Lung microvascular endothelial cell (primary cell): ENCODE measurements around the gene FHOD3. TPM values are rescaled to one million over a fixed set of nuclear protein-coding genes. Genes with fewer than 3 reads are reported as not detected.

Experiments used
- DNase-seq, 2 donors: peaks; one replicate each; pipeline versions ENCODE4 v3.0.0 to v3.0.0-alpha.2; 2010; ENCODE audit warnings: low read depth in 2 of 2
- total RNA-seq: library from RNA; depleted of rRNA; stranded (reverse); fragments of >200 nt; gene quantifications from 2 replicates; pipeline ENCODE4 v1.2.1, GENCODE V29; 2014

FHOD3 gene
- total RNA-seq, 1 donor from 2014 or later: under 0.01 TPM

DNA sequence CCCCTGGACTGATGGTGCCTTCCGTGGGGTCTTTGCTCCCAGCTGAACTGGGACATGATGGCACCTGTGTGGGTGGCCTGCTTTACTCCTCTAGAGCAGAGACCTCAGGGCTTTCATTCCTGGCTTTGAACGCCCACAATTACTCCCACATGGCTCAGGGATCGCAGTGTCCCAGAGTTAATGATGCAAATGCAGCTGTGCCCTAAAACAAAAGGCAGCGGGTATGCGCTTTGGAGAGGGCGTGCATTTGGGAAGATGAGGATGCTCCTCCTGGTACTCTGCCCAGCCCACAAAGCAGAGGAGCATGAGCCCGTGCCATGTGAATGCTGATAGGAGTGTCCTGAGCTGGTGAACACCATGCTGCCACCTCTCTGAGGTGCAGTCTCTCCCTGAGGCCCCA, 173.4 kb downstream of the FHOD3 start:
- DNase-seq: no peak

- no peak for DNase-seq
Measured at GRCh38 chr18:36471393-36471792, 173.9 kb downstream of the FHOD3 start.

DNA sequence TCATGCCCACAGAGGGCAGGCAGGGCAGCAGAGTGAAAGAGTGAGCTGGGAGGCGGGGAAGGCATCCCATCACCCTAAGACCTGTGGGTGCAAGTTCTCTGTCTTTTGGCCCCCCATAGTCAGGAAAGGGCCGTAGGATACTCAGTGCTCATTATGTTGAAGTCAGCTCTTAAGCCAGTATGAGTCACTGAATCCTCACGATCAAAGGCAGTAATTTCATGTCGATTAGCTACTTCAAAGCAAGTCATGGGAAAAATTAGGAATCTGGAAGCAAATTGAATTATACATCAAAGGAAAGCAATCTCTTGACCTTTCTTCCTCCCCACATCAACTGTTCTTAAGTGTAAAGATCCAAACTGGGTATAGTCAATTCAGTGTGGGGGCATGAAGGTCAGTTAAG, 178.9 kb downstream of the FHOD3 start:
- no peak for DNase-seq

DNA sequence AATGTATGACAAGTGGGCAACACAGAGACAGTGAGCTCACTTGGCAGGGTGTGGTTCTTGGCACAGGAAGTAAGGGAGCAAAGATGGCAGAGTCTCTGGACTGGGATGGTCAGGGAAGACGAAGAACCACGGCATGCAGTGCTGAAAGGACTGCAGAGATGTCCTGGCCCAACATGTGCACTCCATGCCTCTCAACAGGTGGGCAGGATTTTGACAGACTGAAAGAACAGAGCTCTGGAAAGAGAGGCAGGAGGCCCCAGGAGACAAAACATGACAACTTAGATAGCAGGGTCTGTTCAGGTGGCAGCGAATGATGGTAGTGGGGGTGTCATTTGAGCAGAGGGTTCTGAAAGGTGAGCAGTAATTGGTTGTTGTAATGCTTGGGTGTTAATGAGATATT, 180.3 kb downstream of the FHOD3 start:
- no peak for DNase-seq

- no peak for DNase-seq
Measured at GRCh38 chr18:36481201-36481657, 183.7 kb downstream of the FHOD3 start.

GRCh38 chr18:36481935-36482334, 184.4 kb downstream of the FHOD3 start:
- DNase-seq: no peak

DNA sequence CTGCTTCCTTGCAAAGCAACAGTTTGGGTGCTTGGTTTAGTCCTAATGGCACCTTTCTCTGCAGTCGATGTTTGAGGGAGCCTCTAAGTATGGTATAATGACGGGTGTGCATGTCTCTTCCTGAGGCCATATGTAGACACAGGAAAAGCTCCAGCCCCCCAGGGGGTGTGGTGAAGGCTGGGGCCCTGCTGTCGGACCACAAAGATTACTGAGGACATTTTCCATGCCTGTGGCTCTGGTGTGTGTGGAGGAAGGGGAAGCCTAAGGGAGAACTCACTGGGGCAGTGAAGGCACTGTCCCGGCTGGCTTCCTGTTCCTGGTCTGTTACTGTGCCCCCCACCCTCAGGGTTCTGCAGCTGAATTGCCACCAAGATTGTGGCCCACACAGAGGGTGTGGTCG, 187.1 kb downstream of the FHOD3 start:
- DNase-seq: no peak

- DNase-seq: no peak
Measured at GRCh38 chr18:36485772-36486171, 188.3 kb downstream of the FHOD3 start.

DNA sequence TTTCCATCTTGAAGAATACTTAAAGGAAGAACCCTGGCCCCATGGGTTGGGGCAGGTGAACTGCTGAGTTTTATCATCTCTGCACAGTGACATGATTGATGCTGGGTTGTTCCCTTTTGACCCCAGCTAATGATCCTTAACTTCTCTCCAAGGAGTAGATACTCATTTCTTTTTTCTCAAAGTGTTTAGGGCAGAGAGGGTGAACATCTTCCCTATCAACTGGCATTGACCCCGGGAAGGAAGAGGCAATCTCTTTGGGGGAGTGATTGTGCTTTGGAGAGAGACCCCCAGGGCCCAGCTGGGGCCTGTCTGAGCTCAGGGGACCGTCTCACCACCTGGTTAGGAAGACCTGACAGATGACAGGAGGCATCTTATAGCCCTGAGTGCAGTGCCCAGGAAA, 190.6 kb downstream of the FHOD3 start:
- DNase-seq: no peak

DNA sequence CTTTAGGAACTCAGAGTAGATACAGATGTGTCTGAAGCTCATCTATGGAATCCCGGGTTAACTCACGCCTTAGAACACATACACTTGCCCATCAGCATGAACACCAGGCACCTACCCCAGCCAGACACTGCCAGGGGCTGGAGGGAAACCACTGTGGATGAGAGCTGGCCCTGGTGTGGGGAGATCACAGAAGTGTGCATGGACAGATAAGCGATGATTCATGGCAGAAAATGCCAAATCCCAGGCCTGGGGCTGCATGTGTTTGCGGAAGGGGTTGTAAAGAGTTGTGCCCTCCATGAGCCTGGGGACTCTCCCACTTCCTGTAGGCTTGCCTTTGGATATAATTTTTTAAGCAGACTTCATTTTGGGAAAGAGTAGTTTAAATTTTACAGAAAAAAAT, 193.4 kb downstream of the FHOD3 start:
- no peak for DNase-seq

DNA sequence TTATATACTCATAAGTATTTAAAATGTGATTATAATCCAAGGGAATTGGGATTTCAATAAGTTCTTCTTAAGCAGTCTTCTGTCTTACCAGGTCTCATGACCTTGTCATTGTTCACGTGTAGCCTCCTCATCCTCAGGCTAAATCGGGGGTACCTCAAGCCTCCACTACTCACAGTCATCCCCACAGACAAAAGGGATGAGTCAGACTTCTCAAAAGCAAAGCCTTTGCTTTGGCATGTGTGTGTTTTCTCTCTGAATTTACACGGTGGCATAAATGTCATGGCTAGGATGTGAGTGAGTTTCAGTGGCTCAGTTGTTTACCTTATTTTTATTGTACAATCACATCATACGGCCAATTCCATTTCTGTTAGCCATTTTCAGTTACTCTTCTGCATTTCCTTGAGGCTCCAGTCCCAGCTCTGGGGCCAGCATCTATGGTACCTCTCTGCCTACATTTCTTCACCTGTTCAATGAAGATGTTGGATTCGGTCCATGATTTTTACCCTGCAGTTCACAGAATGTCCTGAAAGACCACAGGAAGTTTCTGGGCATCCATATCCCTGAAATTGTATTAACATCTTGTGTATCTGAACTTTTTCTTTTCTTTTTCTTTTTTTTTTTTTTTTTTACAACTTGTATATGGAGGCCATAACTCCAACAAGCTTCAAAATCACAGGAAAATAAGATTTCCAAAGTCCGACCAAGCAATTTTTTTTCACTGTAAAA, 195.3 kb downstream of the FHOD3 start:
- peak in 1 of 2 donors; percentile 11 for DNase-seq

DNA sequence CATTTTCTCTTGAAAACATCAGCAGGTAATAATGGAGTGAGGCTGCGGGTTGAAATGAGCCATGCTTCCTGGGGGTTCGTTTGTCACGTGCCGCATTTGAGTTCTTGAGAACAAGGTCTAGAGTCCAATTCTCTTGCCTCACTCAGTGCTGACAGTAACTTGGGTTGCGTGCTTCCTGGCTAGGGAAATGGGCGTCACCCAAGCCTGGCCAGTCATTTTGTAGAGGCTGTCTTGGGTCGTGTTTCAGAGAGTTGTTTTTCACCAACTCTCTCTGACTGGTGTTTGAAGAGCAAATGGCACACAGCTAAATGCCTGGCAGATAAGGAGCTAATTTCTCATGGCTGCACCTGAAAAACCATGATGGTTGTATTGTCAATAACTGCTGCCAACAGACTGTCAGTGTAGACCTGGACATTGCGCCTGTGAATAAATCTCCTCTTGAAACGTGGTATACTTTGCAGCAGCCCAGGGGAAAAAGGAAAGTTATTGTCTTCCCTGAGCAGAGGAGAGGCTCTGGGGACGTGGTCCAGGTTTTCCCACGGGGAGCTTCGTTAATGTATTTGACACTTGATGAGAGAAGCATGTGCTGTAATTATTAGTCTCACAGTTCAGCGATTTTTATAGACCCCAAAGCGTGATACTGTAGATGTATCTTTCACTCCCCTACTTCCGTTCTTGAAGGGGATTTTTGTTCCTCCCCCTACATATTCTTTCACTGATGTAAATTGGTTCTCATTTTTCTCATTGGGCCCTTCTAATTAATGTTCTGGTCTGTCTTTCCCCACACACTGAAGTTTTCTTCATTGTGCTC, 196.0 kb downstream of the FHOD3 start:
- peak in 1 of 2 donors; percentile 55 for DNase-seq

DNA sequence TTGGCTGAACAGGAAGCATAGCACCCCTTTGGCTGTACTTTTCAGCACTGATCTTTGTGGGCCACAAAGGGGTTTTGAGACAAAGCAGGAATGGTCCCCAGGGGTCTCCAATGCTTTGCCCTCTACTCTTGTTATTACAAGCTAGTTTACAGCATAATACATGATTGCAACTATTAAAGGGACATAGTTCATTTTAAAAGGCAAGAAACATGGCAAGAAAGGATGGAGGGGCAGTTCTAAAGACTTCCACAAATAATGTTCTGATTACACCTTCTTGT, 196.6 kb downstream of the FHOD3 start:
- DNase-seq: no peak

GRCh38 chr18:36496022-36496421, 198.5 kb downstream of the FHOD3 start:
- no peak for DNase-seq

- DNase-seq: no peak
Measured at GRCh38 chr18:36499938-36500337, 202.4 kb downstream of the FHOD3 start.

- DNase-seq: no peak
Measured at GRCh38 chr18:36501100-36501499, 203.6 kb downstream of the FHOD3 start.

- DNase-seq: no peak
Measured at GRCh38 chr18:36503477-36503876, 206.0 kb downstream of the FHOD3 start.

DNA sequence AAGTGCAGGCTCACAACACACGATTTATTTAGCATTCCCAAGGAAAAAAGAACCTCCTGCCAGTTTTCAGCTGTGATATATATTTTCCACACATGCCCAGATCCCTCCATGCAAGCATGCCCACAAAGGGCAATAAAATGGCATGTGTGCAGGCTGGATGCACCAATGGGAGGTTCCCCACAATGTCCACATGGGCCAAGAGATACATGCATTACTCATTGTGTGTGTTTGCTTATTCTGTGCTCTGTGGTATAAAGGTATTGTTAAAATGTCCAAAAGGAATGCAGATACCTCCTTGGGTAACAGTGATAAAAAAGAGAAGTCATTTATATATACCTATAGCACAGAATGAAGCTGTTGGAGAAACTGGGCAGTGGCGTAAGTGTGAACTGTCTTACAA, 207.4 kb downstream of the FHOD3 start:
- DNase-seq: no peak

GRCh38 chr18:36505665-36506064, 208.2 kb downstream of the FHOD3 start:
- no peak for DNase-seq

GRCh38 chr18:36509646-36510197, 212.2 kb downstream of the FHOD3 start:
- no peak for DNase-seq

GRCh38 chr18:36511791-36512352, 214.4 kb downstream of the FHOD3 start:
- no peak for DNase-seq

DNA sequence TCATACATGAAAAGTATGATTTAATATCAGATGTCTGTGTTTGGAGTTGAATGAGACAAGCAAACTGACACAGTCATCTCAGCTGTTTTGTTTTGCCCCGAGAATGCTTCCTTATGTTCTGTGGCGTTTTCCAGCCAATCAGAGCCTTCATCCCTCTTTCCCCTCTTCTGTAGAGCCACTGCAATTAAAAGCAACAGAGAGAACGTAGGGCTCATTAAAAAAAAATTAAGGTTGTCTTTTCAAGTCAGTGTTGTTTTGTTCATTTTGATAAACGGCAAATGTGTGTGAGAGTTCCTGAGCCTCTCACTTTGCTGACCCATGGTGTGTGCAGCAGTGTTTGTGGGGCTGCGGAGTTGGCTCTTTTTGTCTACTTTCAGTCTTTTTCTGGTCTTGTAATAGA, 216.0 kb downstream of the FHOD3 start:
- no peak for DNase-seq

DNA sequence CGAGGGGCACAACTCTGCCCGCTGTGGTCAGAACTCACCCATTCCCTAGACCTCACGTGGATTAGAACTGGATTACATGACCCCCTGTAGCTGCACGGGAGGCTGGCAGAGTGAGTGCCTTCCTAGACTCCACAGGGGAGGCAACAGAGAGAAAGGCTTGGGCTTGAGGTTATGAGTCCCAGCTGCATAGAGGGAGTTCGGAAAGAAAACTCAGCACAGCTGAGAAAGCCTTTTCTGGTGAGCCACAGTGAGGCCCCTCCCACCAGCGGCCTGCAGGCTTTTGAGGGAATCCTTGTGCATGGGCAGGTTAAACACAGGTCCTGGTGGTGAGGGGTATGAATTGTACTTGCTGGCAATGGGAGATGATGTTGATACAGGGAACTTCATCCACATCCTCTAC, 217.3 kb downstream of the FHOD3 start:
- DNase-seq: no peak
